Measurements from ENCODE around the gene DEUP1. TPM values are rescaled to one million over a fixed set of nuclear protein-coding genes. Genes with fewer than 3 reads are reported as not detected.

The DEUP1 gene
- total and polyA plus RNA-seq, 2 experiments from 2014 or later: not detected

GRCh38 chr11:93474123-93474522, 143.6 kb downstream of the DEUP1 start:
- no peaks in the 10 kb centered on the region for H3K79me2 ChIP-seq (ENCODE audit: insufficient read depth)
- no peak overlapping the region for H2AFZ ChIP-seq
- H3K9me2 ChIP-seq (ENCODE audit: insufficient read depth): no peaks in the 10 kb centered on the region
- WGBS, 2 experiments (ENCODE audit: low coverage in 1 of 2, low lambda C conversion rate in 2 of 2, missing lambda C conversion rate in 2 of 2): 89 to 92% methylated on average over 1 of the region's 1 CpG
- no peak for DNase-seq
- H3F3A ChIP-seq (ENCODE audit: insufficient read depth): no peaks in the 10 kb centered on the region
- H3K9me3 ChIP-seq (ENCODE audit: low read depth): no peaks in the 10 kb centered on the region
- H3K36me3 ChIP-seq (ENCODE audit: low read depth): no peaks in the 10 kb centered on the region
- H3K4me1 ChIP-seq (ENCODE audit: insufficient read depth): peaks cover 3% of the 10 kb centered on the region; the same call in 1 of the 2 replicates
- H3K9ac ChIP-seq: no peak overlapping the region
- in situ Hi-C loops (cut with MboI): no loop called here
- no peak overlapping the region for H3K4me2 ChIP-seq (ENCODE audit: unreplicated experiment)
- H3K4me3 ChIP-seq: no peak overlapping the region
- no peaks in the 10 kb centered on the region for H3K27me3 ChIP-seq (replicated peaks; ENCODE audit: insufficient read depth)
- no peak overlapping the region for H3K27ac ChIP-seq
- no peaks in the 10 kb centered on the region for H4K20me1 ChIP-seq (ENCODE audit: insufficient read depth)
- no peak for TF ChIP-seq EZH2phosphoT487 (IDR thresholded peaks at IDR 0.05; ENCODE audit: insufficient read depth, low read depth)
- no peak for TF ChIP-seq EZH2 (IDR thresholded peaks at IDR 0.05; ENCODE audit: insufficient read depth, poor library complexity, severe bottlenecking)

GRCh38 chr11:93476796-93477195, 146.3 kb downstream of the DEUP1 start:
- Histone ChIP-seq H3K79me2 (ENCODE audit: insufficient read depth) (no peaks in the 10 kb centered on the region), H3K4me3 (no peak overlapping the region), H3F3A (ENCODE audit: insufficient read depth) (no peaks in the 10 kb centered on the region), H3K36me3 (ENCODE audit: low read depth) (no peaks in the 10 kb centered on the region), H3K9me3 (ENCODE audit: low read depth) (no peaks in the 10 kb centered on the region), H3K4me1 (ENCODE audit: insufficient read depth) (peaks cover 3% of the 10 kb centered on the region; the same call in 1 of the 2 replicates), H3K9ac (peak overlapping the region; percentile 20; the same call in 1 of the 2 replicates), H3K27me3 (replicated peaks; ENCODE audit: insufficient read depth) (no peaks in the 10 kb centered on the region), H3K4me2 (ENCODE audit: unreplicated experiment) (no peak overlapping the region), H3K9me2 (ENCODE audit: insufficient read depth) (no peaks in the 10 kb centered on the region), H2AFZ (no peak overlapping the region), H4K20me1 (ENCODE audit: insufficient read depth) (no peaks in the 10 kb centered on the region), H3K27ac (no peak overlapping the region)
- TF ChIP-seq EZH2 (IDR thresholded peaks at IDR 0.05; ENCODE audit: insufficient read depth, poor library complexity, severe bottlenecking) (no peak), EZH2phosphoT487 (IDR thresholded peaks at IDR 0.05; ENCODE audit: insufficient read depth, low read depth) (no peak)
- in situ Hi-C loops (cut with MboI): no loop called here
- peak; percentile 76 for DNase-seq
- WGBS, 2 experiments (ENCODE audit: low coverage in 1 of 2, low lambda C conversion rate in 2 of 2, missing lambda C conversion rate in 2 of 2): 54 to 55% methylated on average over 3 of the region's 3 CpGs

GRCh38 chr11:93477684-93478234, 147.2 kb downstream of the DEUP1 start:
- DNase-seq: no peak
- H2AFZ ChIP-seq: no peak overlapping the region
- TF ChIP-seq EZH2 (IDR thresholded peaks at IDR 0.05; ENCODE audit: insufficient read depth, poor library complexity, severe bottlenecking) (no peak), EZH2phosphoT487 (IDR thresholded peaks at IDR 0.05; ENCODE audit: insufficient read depth, low read depth) (no peak)

GRCh38 chr11:93478841-93479240, 148.3 kb downstream of the DEUP1 start:
- no peaks in the 10 kb centered on the region for H3K9me3 ChIP-seq (ENCODE audit: low read depth)
- no peaks in the 10 kb centered on the region for H4K20me1 ChIP-seq (ENCODE audit: insufficient read depth)
- in situ Hi-C loops (cut with MboI): no loop called here
- H3K27ac ChIP-seq: no peak overlapping the region
- H3K79me2 ChIP-seq (ENCODE audit: insufficient read depth): no peaks in the 10 kb centered on the region
- H3K4me2 ChIP-seq (ENCODE audit: unreplicated experiment): no peak overlapping the region
- H3K4me3 ChIP-seq: no peak overlapping the region
- WGBS, 2 experiments (ENCODE audit: low coverage in 1 of 2, low lambda C conversion rate in 2 of 2, missing lambda C conversion rate in 2 of 2): 97 to 98% methylated on average over 18 to 19 of the region's 19 CpGs
- H2AFZ ChIP-seq: no peak overlapping the region
- H3F3A ChIP-seq (ENCODE audit: insufficient read depth): no peaks in the 10 kb centered on the region
- H3K4me1 ChIP-seq (ENCODE audit: insufficient read depth): peaks cover 3% of the 10 kb centered on the region; the same call in 1 of the 2 replicates
- TF ChIP-seq EZH2 (IDR thresholded peaks at IDR 0.05; ENCODE audit: insufficient read depth, poor library complexity, severe bottlenecking): no peak
- no peak for TF ChIP-seq EZH2phosphoT487 (IDR thresholded peaks at IDR 0.05; ENCODE audit: insufficient read depth, low read depth)
- H3K9ac ChIP-seq: no peak overlapping the region
- H3K27me3 ChIP-seq (replicated peaks; ENCODE audit: insufficient read depth): no peaks in the 10 kb centered on the region
- DNase-seq: no peak
- H3K36me3 ChIP-seq (ENCODE audit: low read depth): no peaks in the 10 kb centered on the region
- H3K9me2 ChIP-seq (ENCODE audit: insufficient read depth): no peaks in the 10 kb centered on the region

More at GRCh38 chr11:93477684-93478234, 147.2 kb downstream of the DEUP1 start:
- H3K9ac ChIP-seq: no peak overlapping the region
- WGBS, 2 experiments (ENCODE audit: low coverage in 1 of 2, low lambda C conversion rate in 2 of 2, missing lambda C conversion rate in 2 of 2): 87 to 91% methylated on average over 11 of the region's 11 CpGs
- H3K36me3 ChIP-seq (ENCODE audit: low read depth): no peaks in the 10 kb centered on the region
- peaks cover 3% of the 10 kb centered on the region; the same call in 1 of the 2 replicates for H3K4me1 ChIP-seq (ENCODE audit: insufficient read depth)
- no peaks in the 10 kb centered on the region for H3F3A ChIP-seq (ENCODE audit: insufficient read depth)
- no peak overlapping the region for H3K4me2 ChIP-seq (ENCODE audit: unreplicated experiment)
- no peaks in the 10 kb centered on the region for H3K9me3 ChIP-seq (ENCODE audit: low read depth)
- H3K4me3 ChIP-seq: no peak overlapping the region
- H3K27me3 ChIP-seq (replicated peaks; ENCODE audit: insufficient read depth): no peaks in the 10 kb centered on the region
- in situ Hi-C loops (cut with MboI): no loop called here
- H4K20me1 ChIP-seq (ENCODE audit: insufficient read depth): no peaks in the 10 kb centered on the region
- no peaks in the 10 kb centered on the region for H3K79me2 ChIP-seq (ENCODE audit: insufficient read depth)
- H3K27ac ChIP-seq: no peak overlapping the region
- H3K9me2 ChIP-seq (ENCODE audit: insufficient read depth): no peaks in the 10 kb centered on the region
